Activated T-cell treated with anti-CD3 and anti-CD28 coated beads, Interleukin-2, amount 50 U/mL, for 1 hour (primary cell): Measurements from ENCODE around the gene HAAO.

Experiments
- DNase-seq: peaks from one replicate; pipeline ENCODE4 v3.0.0-alpha.2; 2020

HAAO gene

GRCh38 chr2:42767080-42767898, 25.1 kb downstream of the HAAO start:
- DNase-seq, result no peak

DNA sequence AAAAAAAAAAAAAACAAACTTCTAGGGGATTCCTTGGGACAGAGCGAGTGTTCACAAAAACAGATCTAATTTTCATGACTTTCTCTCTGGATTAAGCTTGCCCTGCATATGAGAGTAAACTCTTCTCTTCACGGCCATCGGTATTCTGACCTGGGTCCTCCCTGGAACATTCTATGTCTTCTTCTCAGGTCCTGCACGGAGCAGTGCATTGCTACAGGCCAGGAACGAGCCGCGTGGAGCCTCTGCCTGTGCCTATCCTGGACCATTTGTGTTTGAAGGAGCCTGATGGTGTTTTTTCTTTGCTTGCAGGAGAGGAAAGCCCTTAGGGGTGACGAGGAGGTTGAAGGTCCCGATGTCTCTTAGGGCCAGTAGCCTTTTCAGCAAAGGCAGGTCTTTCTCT, 26.7 kb downstream of the HAAO start:
- DNase-seq, result no peak

DNA sequence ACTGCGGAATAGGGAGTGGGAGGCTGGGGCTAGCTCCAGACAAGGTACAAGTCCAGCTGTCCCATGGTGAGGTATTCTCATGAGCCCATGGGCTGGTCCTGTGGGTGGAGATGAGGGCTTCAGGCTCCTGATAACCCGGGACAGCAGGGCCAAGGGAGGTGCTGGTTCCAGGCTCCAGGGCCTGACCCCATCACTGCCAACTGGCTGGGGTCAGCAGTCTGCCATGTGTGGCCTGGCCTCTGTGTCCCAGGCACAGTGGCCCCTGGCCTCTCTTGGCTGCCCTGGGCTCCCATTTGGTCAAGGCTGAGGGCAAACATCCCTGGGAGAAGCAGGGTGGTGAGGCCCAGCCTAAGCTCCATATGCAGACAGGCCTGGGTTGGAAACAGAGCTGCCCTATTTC, 27.5 kb downstream of the HAAO start:
- no peak for DNase-seq

- no peak for DNase-seq
These were observed 28.3 kb downstream of the HAAO start, which contains the start of gene OXER1 for GRCh38 chr2:42764096-42764495. OXER1 (minus strand) TSS chr2:42764135; CDS start chr2:42764062, 73 bp downstream.

GRCh38 chr2:42762823-42763804, 29.3 kb downstream of the HAAO start:
- DNase-seq, result no peak

DNA sequence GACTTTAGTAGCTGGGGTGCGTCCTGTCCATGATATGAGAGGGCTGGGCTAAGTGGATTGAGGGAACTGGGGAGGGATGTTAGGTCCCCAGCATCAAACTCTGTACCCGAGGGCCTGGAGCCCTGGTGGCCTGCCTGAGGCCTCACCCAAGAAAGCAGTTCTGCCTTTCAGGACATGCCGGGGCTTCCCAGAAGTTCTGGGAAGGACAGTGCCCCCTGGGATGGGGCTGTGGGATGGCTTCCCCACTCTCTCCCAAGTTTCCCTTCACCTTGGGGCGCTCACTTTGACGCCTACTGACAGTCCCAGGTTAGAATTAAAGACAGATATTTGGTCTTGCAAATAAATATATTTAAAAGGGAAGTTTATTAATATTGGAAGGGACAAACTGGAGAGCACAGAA, 30.2 kb downstream of the HAAO start:
- no peak for DNase-seq

- DNase-seq, result no peak
These were observed 30.8 kb downstream of the HAAO start for GRCh38 chr2:42761554-42761953.

- no peak for DNase-seq
These were observed 33.6 kb downstream of the HAAO start for GRCh38 chr2:42758751-42759150.

DNA sequence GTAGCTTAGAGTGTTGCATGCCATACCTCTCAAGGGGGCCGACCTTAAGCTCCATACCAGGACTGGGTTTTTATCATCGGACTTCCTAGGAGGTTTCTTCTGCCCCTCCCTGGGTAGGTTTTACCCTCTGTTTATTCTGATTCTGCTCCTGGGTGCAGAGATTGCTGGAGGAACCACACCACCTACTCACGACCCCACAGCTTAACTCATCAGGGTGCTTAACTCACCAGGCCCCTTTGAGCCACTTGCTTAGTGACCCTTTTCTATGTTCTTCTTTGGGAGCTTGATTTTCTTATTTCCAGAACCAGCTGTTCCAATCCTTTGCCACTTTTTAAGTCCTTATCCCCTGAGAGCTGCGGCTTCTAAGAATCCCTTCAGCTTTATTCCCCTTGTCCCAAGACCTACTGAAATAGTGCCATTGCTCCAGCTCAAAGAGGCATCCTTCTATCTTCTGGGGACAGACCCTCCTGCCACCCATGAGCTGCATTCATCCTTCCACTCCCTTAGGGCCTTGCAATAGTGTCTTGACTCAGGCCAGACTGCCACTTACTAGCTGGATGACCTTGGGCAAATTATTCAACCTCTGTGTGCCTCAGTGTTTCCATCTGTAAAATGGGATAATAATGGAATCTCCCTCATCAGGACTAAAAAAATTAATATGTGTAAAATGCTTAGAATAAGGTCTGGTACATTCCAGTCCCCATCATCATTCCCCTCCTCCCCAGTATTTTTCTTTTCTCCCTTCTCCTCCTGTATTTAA, 34.2 kb downstream of the HAAO start:
- no peak for DNase-seq

GRCh38 chr2:42756966-42757513, 35.3 kb downstream of the HAAO start:
- DNase-seq, result no peak

DNA sequence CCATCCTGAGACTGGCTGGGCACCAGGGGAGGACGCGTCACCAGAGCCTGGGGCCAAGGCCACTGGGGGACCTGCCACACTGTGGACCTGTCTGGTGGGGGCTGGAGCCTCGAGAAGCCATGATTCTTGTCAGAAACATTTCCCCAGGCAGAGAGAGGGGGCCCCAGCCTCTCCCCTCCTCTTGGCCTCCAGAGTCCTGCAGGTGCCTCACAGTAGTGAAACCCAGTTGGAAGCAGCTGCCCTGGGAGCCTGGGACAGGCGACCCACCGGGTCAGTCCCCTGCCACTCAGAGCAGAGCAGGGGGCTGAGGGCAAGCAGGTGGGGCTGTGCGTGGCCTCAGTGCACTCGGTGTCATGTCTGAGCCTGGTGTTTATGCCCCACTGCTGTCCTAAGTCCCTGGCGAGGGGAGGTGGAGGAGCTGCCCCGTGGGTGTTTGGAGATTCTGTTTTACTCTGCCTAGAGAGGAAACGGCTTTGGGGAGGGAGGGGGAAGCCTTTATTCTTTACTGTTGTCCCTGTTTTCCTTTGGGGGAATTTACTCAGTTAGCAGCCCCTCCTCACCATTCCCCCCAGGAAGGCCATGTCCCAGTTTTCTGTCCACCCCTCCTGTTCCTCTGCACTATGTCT, 36.1 kb downstream of the HAAO start:
- DNase-seq, result no peak

- DNase-seq, result no peak
These were observed 37.0 kb downstream of the HAAO start for GRCh38 chr2:42755191-42755880.

- no peak for DNase-seq
These were observed 37.6 kb downstream of the HAAO start for GRCh38 chr2:42754776-42755140.

GRCh38 chr2:42754021-42754775, 38.2 kb downstream of the HAAO start:
- DNase-seq, result no peak

DNA sequence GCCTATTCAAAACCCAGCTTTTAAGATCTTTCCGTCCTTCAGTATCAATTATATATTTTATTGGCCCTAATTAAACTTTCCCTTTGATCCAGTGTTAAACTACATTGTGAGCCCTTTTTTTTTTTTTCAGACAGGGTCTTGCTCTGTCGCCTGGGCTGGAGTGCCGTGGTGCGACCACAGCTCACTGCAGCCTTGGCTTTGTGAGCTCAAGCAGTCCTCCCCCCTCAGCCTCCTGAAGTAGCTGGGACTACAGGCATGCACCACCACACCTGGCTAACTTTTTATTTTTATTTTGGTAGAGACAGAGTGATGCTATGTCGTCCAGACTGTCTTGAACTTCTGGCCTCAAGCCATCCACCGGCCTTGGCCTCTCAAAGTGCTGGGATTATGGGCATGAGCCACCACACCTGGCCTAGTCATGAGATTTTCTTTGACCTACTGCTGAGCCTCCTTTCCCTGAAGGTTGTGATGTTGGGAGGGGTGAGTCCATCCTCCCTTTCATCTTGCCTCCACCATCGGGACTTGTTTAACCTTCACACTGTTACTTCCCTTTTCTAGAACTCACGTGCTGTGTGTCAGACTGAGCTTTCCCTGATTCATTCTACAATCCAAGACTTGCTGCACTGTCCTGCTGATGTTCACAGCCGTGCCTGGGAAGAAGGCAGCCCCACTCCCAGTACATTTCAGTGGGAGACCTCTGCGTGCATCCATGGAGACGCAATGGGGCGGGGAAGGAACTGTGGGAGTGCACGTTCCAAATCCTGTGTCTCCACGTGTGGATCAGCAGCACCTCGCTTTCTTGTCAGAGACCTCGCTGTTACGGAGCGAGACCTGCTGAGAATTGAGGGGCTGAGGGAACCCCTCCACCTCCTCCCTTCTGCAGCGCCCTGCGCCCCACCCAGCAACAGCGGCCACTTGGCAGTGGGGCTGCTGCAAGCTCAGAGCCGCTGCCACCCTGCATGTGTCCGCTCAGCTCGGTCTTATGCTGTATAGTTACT, 39.3 kb downstream of the HAAO start:
- DNase-seq, result no peak

DNA sequence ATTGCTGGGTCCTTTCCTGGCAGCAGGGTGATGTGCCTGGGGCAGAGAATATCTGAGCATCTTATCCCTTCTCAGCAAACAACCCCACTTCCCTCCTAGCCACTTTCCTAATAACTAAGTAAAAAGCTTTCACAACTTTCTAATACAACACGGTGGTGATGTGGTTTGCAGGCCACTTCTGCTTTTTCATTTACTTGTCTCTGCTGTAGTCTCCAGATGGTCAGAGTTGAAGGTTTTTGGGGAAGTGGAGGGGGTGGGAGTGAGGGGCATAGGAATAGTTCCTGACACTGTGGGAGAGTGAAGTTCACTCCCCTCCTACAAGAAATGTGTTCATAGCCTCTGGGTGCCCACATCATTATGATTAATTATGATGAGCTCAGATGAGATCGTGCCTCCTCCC, 40.1 kb downstream of the HAAO start:
- no peak for DNase-seq

GRCh38 chr2:42748840-42749239, 43.5 kb downstream of the HAAO start:
- no peak for DNase-seq

GRCh38 chr2:42747422-42747821, 45.0 kb downstream of the HAAO start:
- no peak for DNase-seq

DNA sequence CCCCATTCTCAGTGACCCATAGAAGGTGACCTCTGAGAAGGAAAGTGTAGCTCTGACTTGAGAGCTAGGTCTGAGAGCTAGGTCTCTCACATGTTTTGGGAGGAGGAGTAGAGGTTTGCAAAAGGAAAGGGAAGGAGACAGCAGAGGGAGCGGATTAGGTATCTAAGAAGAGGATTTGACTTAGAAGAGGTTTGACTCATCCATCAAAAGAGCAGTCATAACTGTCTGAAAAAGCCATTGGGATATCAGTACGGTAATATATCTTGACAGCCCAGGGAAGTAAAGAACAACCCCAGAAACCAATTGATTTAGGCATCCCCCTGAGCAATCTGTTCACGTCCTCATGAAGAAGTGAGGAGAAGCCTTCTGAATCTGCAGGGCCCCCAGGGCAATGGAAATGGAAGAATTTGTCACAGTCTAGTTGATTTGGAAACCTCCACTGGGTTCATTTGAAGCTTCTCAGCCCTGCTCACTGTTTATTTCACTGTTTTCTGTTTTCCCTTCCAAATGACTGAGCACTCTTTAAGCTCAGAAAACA, 47.8 kb downstream of the HAAO start:
- DNase-seq, result no peak
